Right lobe of liver (tissue), 6 donors: ENCODE measurements around the gene GAL3ST1. TPM values are rescaled to one million over a fixed set of nuclear protein-coding genes. Genes with fewer than 3 reads are reported as not detected.
A peak's percentile ranks its signal among the peaks of the same experiment; 100 is the strongest.

Experiments used
- ATAC-seq, 4 donors: fragments of 200-7000 bp; cut with Tn5 transposase; one replicate each; pipeline ENCODE4 v1.9.1; 2020; ENCODE audit warnings: mild to moderate bottlenecking in 4 of 4, moderate library complexity in 4 of 4
- DNase-seq, 3 donors: peaks; one replicate each; pipeline ENCODE4 v3.0.0-alpha.2; 2020
- H3K27ac ChIP-seq, 3 donors: fragments of 200-600 bp; one replicate each; pipeline ENCODE4 v1.8.0; 2022
- H3K27me3 ChIP-seq, 2 donors: fragments of 200-600 bp; one replicate each; pipeline ENCODE4 v1.8.0; 2022
- H3K36me3 ChIP-seq, 4 donors: fragments of 200-600 bp; sonication (generic) in 1 of 4; one replicate each; pipeline versions ENCODE4 v1.5.1 to v1.8.0; 2017 to 2022; ENCODE audit warnings: control low read depth in 1 of 4
- H3K4me1 ChIP-seq, 4 donors: fragments of 200-600 bp; sonication (generic) in 1 of 4; one replicate each; pipeline versions ENCODE4 v1.5.1 to v1.8.0; 2017 to 2022; ENCODE audit warnings: control low read depth in 1 of 4
- H3K4me3 ChIP-seq, 3 donors: fragments of 200-600 bp; one replicate each; pipeline ENCODE4 v1.8.0; 2022
- H3K9me3 ChIP-seq, 4 donors: fragments of 200-600 bp; sonication (generic) in 1 of 4; one replicate each; pipeline versions ENCODE4 v1.5.1 to v1.8.0; 2017 to 2022; ENCODE audit warnings: control low read depth in 1 of 4
- CTCF ChIP-seq, 4 donors: fragments of 200-600 bp in 3 of 4; fragments of 450-650 bp in 1 of 4; IDR thresholded peaks; one replicate each; pipeline versions ENCODE4 v1.5.1 to v1.8.0; 2016 to 2022; ENCODE audit warnings: antibody characterized with exemption in 4 of 4, mild to moderate bottlenecking in 2 of 4
- POLR2A ChIP-seq: fragments of 450-650 bp; IDR thresholded peaks from one replicate; pipeline ENCODE4 v1.6.1; 2017; ENCODE audit warnings: antibody characterized with exemption, mild to moderate bottlenecking
- WGBS: methylation state at CpG from one replicate; pipeline ENCODE4 v1.1.6; 2018; ENCODE audit warnings: low coverage, low lambda C conversion rate; ENCODE audit not compliant: insufficient coverage; ENCODE audit errors: missing lambda C conversion rate; 5-methylcytosine and 5-hydroxymethylcytosine counted together
- intact Hi-C, 2 donors: fragments of 100-400 bp; cut with DNase I; formaldehyde crosslinking; loops; one replicate each; pipeline versions ENCODE4 v1.11.2 to v1.14.1; 2022
- total RNA-seq, 6 experiments: library from RNA; depleted of rRNA in 2 of 6; stranded (reverse); fragments of >200 nt in 2 of 6; fragmentation: NEBNext Ultra II Directional in 3 of 6; extraction: Animal tissue kit (Norgen Biotek cat#: 25700) in 3 of 6; gene quantifications; one replicate each; pipeline versions ENCODE4 v1.1.0 to v1.2.4, GENCODE V29; 2016 to 2023
- donor health status: DM: no; HTN: yes; CAD: no.
- donor health status: DM: no; HTN: no; CAD: no.
- donor health status: DM: no; HTN: no; CAD: no.
- donor health status: DM: no; HTN: yes; CAD: no.
- donor health status: DM: no; HTN: yes; CAD: no.

The GAL3ST1 gene
- total RNA-seq, 6 experiments from 2014 or later: 0.58 to 7.0 (median 3.3) TPM

GRCh38 chr22:30609260-30610185 is 35.1 kb upstream of the GAL3ST1 start:
- intact Hi-C loops: no loop called here
- TF ChIP-seq CTCF (IDR thresholded peaks at IDR 0.05) (no peak), POLR2A (peak; percentile 36)
- peaks cover 0 to 16% (median 5%) of the 10 kb centered on the region in 4 donors for H3K4me1 ChIP-seq
- 50% methylated on average over 15 of the region's 17 CpGs for WGBS
- ATAC-seq (peak in 3 of 4 donors; percentile 44 to 51 (median 49)), DNase-seq (peak in 1 of 3 donors; percentile 42)
- no peaks in the 10 kb centered on the region for H3K27me3 ChIP-seq
- no peaks in the 10 kb centered on the region for H3K9me3 ChIP-seq
- H3K27ac ChIP-seq: peak overlapping the region in 2 of 3 donors; percentile 13 to 54
- peaks cover 0 to 3% (median 0%) of the 10 kb centered on the region in 4 donors for H3K36me3 ChIP-seq
- no peak overlapping the region for H3K4me3 ChIP-seq

- peaks cover 0 to 16% (median 5%) of the 10 kb centered on the region in 4 donors for H3K4me1 ChIP-seq
- intact Hi-C loops: no loop called here
- 83% methylated on average over 3 of the region's 7 CpGs for WGBS
- no peaks in the 10 kb centered on the region for H3K9me3 ChIP-seq
- TF ChIP-seq CTCF (IDR thresholded peaks at IDR 0.05): no peak
- H3K4me3 ChIP-seq: peak overlapping the region in 2 of 3 donors; percentile 7 to 77
- DNase-seq (no peak), ATAC-seq (no peak)
- H3K27ac ChIP-seq: peak overlapping the region; percentile 63 to 71 (median 67)
- H3K36me3 ChIP-seq: peaks cover 0 to 3% (median 0%) of the 10 kb centered on the region in 4 donors
- no peaks in the 10 kb centered on the region for H3K27me3 ChIP-seq
Observed at GRCh38 chr22:30607939-30608338, 33.5 kb upstream of the GAL3ST1 start.

GRCh38 chr22:30607300-30607930 is 33.0 kb upstream of the GAL3ST1 start:
- ATAC-seq: no peak
- intact Hi-C loops: no loop called here
- H3K4me3 ChIP-seq: peak overlapping the region; percentile 61 to 77 (median 69)

More at GRCh38 chr22:30607300-30607930, 33.0 kb upstream of the GAL3ST1 start:
- WGBS: 83% methylated on average over 6 of the region's 7 CpGs
- no peaks in the 10 kb centered on the region for H3K9me3 ChIP-seq
- TF ChIP-seq POLR2A: no peak
- no peak for TF ChIP-seq CTCF (IDR thresholded peaks at IDR 0.05)
- peaks cover 0 to 16% (median 5%) of the 10 kb centered on the region in 4 donors for H3K4me1 ChIP-seq
- H3K36me3 ChIP-seq: peaks cover 0 to 3% (median 0%) of the 10 kb centered on the region in 4 donors
- no peak for DNase-seq
- H3K27me3 ChIP-seq: no peaks in the 10 kb centered on the region
- peak overlapping the region; percentile 63 to 71 (median 67) for H3K27ac ChIP-seq
